Urinary bladder (tissue), 4 donors: ENCODE results near the gene GMPPA. TPM values are rescaled to one million over a fixed set of nuclear protein-coding genes. Genes with fewer than 3 reads are reported as not detected.

Experiments used
- DNase-seq: peaks from one replicate; pipeline ENCODE4 v3.0.0-alpha.2; 2015; ENCODE audit errors: extremely low spot score
- H3K27ac ChIP-seq: one replicate; pipeline ENCODE4 v1.5.1; 2013; ENCODE audit warnings: low read depth, mild to moderate bottlenecking, moderate library complexity
- H3K36me3 ChIP-seq: one replicate; pipeline ENCODE4 v1.6.1; 2013; ENCODE audit warnings: mild to moderate bottlenecking, moderate library complexity; ENCODE audit not compliant: insufficient read depth
- H3K4me1 ChIP-seq: one replicate; pipeline ENCODE4 v1.6.1; 2013; ENCODE audit warnings: mild to moderate bottlenecking, moderate library complexity; ENCODE audit not compliant: insufficient read depth
- H3K4me3 ChIP-seq: one replicate; pipeline ENCODE4 v1.5.1; 2013; ENCODE audit warnings: low read depth, low read length
- WGBS: extraction: QIAGEN DNeasy Blood & Tissue Kit; methylation state at CpG from one replicate; pipeline ENCODE4 v1.1.7; 2013; 5-methylcytosine and 5-hydroxymethylcytosine counted together
- polyA plus RNA-seq: library from polyadenylated mRNA; stranded (reverse); fragments of 200-250 nt; gene quantifications from one replicate; pipeline ENCODE4 v1.2.3, GENCODE V29; 2013
- total RNA-seq: library from RNA; depleted of rRNA; stranded (reverse); fragments of >200 nt; gene quantifications from one replicate; pipeline ENCODE4 v1.2.3, GENCODE V29; 2014
- donor health status: healthy with polysubstance abuse.
- donor health status: healthy.

The GMPPA gene
- 34.3 TPM for total RNA-seq
- polyA plus RNA-seq: 32.1 TPM

GRCh38 chr2:219498280-219499057 lies at the start of gene GMPPA:
TSS of gene GMPPA (plus strand) at chr2:219498891. CDS start at chr2:219499976, 1,085 bp downstream.
- WGBS: under 1% methylated on average over 49 of the region's 49 CpGs
- DNase-seq: peak; percentile 98
- peak within 1 kb of the TSS; percentile 83 for H3K27ac ChIP-seq
- no peaks in the 10 kb centered on the region for H3K36me3 ChIP-seq
- H3K4me1 ChIP-seq: no peaks in the 10 kb centered on the region
- peak within 1 kb of the TSS; percentile 70 for H3K4me3 ChIP-seq

- H3K4me1 ChIP-seq: no peaks in the 10 kb centered on the region
- H3K36me3 ChIP-seq: no peaks in the 10 kb centered on the region
- no peak overlapping the region for H3K4me3 ChIP-seq
- H3K27ac ChIP-seq: no peak overlapping the region
- WGBS: 70% methylated on average over 5 of the region's 5 CpGs
- DNase-seq: no peak
Observed at GRCh38 chr2:219449609-219450008, 49.1 kb upstream of the GMPPA start.

DNA sequence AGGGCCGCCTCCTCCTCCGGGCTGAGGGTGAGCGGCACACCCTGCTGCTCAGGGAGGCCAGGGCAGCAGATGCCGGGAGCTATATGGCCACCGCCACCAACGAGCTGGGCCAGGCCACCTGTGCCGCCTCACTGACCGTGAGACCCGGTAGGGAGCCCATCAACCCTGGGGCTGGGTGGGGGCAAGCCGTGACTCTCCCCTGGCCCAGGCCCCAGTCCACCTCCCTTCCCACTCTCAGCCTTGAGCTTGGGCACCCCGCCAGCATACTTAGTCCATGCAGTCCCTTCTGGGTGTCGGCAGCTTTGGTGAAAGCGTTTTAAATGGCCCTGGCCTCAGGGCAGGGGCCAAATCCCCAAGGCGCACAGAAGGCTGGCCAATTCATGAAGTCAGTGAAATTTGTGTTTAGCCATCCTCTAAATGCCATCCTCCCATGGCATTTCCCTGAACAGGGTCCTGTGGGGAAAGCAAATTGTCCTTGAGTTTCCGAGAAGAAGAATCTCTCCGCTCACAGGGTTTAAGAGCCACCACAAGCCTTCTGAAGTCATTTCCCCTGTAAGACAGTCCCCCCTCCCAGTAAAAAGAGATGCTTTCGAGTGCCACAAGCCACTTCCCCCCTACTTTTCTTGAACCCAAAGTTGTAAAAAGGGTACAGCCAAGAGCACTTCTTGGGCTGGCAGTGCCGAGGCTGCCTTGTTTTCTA lies 46.9 kb upstream of the GMPPA start:
- 59% methylated on average over 18 of the region's 18 CpGs for WGBS
- H3K4me1 ChIP-seq: no peaks in the 10 kb centered on the region
- H3K4me3 ChIP-seq: no peak overlapping the region
- H3K36me3 ChIP-seq: no peaks in the 10 kb centered on the region
- no peak for DNase-seq
- H3K27ac ChIP-seq: no peak overlapping the region

GRCh38 chr2:219452361-219453317 lies 46.1 kb upstream of the GMPPA start:
- 53% methylated on average over 23 of the region's 23 CpGs for WGBS
- DNase-seq: no peak
- Histone ChIP-seq H3K4me1 (no peaks in the 10 kb centered on the region), H3K36me3 (no peaks in the 10 kb centered on the region), H3K27ac (no peak overlapping the region), H3K4me3 (no peak overlapping the region)

DNA sequence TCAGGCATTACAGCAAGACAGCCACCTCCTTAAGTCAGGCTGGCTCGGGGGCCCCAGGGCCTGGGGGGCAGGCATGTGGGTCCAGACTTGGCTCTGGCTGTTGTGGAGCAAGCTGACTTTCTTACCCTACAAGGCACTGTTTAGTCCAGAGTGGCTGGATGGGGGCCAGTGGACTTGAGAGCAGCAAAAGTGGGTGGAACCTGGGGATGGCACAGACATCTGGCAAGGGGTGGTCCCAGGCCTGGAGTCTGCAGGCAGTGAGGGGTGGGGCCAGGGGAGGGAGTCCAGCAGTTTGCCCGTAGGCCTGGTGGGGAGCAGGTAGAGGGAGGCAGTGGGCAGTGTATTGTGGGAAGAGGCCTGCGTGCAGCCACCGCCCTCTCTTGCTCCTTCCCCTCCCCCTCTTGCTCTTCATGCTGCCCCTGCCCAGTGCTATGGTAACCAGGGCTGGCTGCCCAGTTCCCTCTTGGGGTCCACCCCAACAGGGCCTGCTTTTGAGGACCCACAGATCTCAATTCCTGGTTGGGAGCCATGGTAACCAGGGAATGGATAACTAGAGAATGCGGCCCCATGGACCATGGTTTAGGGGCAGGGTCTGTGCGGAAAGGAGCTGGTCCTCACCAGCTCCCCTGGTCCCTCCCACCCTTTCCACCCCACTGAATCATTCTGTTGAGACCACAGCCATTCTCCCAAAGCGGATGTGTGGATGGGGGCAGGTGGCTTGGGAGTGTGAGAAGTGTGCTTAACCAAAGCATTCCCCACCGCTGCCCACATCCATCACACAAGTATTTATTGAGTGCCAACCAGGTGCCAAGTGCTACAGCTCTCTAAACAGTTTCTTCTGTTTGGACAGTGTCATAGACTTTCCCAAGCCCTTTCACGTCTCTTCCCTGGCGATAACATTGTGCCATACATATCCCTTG lies 44.8 kb upstream of the GMPPA start:
- Histone ChIP-seq H3K36me3 (no peaks in the 10 kb centered on the region), H3K4me3 (no peak overlapping the region), H3K4me1 (no peaks in the 10 kb centered on the region), H3K27ac (no peak overlapping the region)
- WGBS: 62% methylated on average over 10 of the region's 10 CpGs
- no peak for DNase-seq

DNA sequence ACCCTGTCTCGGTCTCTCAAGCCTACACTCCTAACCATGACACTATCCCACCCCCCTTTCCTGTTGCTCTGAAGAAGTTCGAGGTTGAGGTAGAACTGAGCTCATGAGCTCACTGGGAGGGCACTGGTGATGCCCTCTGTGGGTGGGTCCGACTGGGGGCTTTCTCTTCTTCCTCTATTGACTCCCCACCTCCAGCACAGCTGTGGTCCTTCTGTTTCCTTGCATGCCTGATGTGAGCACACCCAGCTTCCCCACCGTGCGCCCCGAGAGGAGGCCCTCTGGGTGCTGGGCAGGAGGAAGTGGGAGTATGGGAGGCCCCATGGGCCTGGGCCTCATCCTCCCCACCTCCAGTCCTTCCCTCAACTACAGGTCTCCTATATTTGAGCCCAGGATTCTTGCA lies 43.1 kb upstream of the GMPPA start:
- Histone ChIP-seq H3K4me1 (no peaks in the 10 kb centered on the region), H3K27ac (no peak overlapping the region), H3K36me3 (no peaks in the 10 kb centered on the region), H3K4me3 (no peak overlapping the region)
- 81% methylated on average over 6 of the region's 6 CpGs for WGBS
- DNase-seq: no peak

DNA sequence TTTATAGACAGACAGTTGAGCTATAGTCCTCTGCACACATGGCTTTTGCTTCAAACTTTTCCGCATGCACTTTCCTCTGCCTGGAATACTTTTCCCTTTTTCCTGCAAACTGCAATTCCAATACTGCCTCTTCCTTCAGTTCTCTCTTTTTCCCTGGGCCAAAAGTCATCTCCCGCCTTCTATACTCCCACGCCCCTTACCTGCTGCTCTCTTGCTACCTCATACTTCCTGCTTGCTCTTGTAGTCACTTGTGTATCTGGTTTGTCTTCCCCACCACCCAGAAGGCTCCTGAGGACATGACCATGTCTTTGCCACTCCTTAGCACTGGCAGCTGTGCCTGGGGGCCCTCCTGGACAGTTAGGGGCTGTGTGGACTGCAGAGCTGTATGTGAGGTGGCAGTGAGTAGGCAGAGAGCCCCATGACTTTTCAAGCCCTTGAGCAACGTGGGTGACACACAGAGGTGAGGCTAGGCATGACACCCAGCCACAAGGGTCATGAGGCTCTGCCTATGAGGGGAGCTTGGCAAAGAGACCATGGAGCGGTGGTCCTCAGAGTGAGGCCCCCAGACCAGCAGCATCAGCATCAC lies 40.8 kb upstream of the GMPPA start:
- DNase-seq: no peak
- H3K4me1 ChIP-seq: no peaks in the 10 kb centered on the region
- WGBS: 76% methylated on average over 5 of the region's 5 CpGs
- H3K27ac ChIP-seq: no peak overlapping the region
- H3K4me3 ChIP-seq: no peak overlapping the region
- H3K36me3 ChIP-seq: no peaks in the 10 kb centered on the region

DNA sequence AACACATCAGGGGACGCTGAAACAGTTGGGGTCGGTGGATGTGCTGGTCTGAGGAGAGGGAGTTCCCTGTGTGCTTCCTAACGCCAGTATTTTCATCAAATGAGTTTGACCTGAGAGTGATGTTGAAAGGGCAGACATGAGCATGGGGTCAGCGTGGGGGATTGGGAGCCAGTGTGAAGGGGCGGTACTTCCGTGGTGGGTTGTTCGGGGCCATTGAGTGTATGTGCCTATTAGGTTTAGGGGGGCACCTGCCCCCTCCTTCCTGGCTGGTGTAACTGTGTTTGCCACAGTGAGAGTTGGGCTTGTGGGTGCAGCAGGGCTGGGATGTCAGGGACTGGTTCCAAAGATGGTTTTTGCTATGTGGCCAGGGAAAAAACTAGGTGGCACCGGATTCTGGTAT lies 39.7 kb upstream of the GMPPA start:
- 81% methylated on average over 8 of the region's 8 CpGs for WGBS
- Histone ChIP-seq H3K4me3 (no peak overlapping the region), H3K4me1 (no peaks in the 10 kb centered on the region), H3K27ac (no peak overlapping the region), H3K36me3 (no peaks in the 10 kb centered on the region)
- no peak for DNase-seq

- WGBS: 31% methylated on average over 14 of the region's 14 CpGs
- Histone ChIP-seq H3K27ac (no peak overlapping the region), H3K36me3 (no peaks in the 10 kb centered on the region), H3K4me3 (no peak overlapping the region), H3K4me1 (no peaks in the 10 kb centered on the region)
- DNase-seq: no peak
Observed at GRCh38 chr2:219459460-219460311, 39.0 kb upstream of the GMPPA start.

DNA sequence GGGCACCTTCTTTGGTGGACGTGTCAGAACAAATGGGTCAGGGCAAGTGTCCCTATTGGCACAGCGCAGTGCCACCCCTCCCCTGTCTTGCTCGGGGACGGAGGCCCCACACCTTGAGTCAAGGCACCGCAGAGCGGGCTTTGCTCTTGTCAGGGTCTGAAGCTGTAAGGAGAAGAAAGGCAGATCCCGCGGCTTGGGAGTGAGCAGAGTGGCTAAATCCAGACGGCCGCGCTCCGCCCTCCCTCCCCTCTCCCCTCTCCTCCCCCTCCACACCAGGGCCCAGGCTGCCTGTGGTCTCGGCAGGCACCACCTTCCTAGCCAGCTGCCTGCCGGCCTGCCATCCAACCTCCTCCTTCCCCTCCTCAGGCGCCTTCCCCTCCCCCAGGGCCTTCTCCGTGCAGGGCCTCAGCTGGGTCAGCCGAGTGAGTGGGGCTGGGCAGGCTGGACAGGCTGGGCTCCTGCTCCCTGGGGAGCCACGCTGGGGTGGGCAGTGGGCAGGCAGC lies 38.2 kb upstream of the GMPPA start:
- Histone ChIP-seq H3K4me3 (no peak overlapping the region), H3K36me3 (no peaks in the 10 kb centered on the region), H3K27ac (no peak overlapping the region), H3K4me1 (no peaks in the 10 kb centered on the region)
- 14% methylated on average over 18 of the region's 18 CpGs for WGBS
- no peak for DNase-seq

DNA sequence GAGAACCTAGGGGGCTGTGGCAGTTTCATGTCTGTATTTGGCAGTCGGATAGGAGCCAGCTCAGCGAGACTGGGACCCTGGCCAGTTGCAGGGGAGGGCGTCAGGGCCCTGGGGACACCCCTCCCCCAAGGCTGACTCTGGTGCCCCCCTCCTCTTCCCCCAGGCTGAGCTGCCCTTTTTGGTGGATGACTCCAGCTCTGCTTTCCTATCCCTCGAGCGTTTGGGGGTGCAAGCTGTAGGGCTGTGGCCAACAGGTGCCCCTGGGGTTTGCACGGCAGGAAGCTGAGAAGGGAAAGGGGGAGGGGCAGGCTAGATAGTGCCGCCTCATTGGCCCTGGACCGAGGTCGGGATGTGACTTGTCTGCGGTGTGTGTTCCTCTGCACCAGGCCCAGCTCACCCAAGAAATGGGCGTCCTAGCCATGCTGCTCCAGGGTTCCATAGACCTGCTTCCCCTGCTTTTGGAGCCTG lies 37.6 kb upstream of the GMPPA start:
- Histone ChIP-seq H3K36me3 (no peaks in the 10 kb centered on the region), H3K4me1 (no peaks in the 10 kb centered on the region), H3K27ac (no peak overlapping the region), H3K4me3 (no peak overlapping the region)
- WGBS: 16% methylated on average over 11 of the region's 11 CpGs
- DNase-seq: no peak
